NT2/D1 (cell line): ENCODE measurements around the gene ZBTB16.

ENCODE experiments used
- DNase-seq: peaks from one replicate; pipeline ENCODE4 v3.0.0-alpha.2; 2011; ENCODE audit warnings: low read depth, low spot score
- H3K27me3 ChIP-seq: 2 replicates; pipeline ENCODE4 v1.6.0; 2011; ENCODE audit warnings: mild to moderate bottlenecking; ENCODE audit not compliant: insufficient read length, insufficient read depth
- H3K36me3 ChIP-seq: 2 replicates; pipeline ENCODE4 v1.6.1; 2011; ENCODE audit warnings: mild to moderate bottlenecking, low read length, mixed read lengths; ENCODE audit not compliant: insufficient read depth, insufficient read length
- H3K4me1 ChIP-seq: 2 replicates; pipeline ENCODE4 v1.5.1; 2011; ENCODE audit not compliant: insufficient read depth, insufficient read length
- H3K4me3 ChIP-seq: 2 replicates; pipeline ENCODE4 v1.5.1; 2011; ENCODE audit warnings: low read depth; ENCODE audit not compliant: insufficient read length
- H3K9ac ChIP-seq: 2 replicates; pipeline ENCODE4 v1.6.0; 2011; ENCODE audit warnings: low read depth; ENCODE audit not compliant: insufficient read length
- H3K9me3 ChIP-seq: 2 replicates; pipeline ENCODE4 v1.5.1; 2011; ENCODE audit warnings: mild to moderate bottlenecking, low read length; ENCODE audit not compliant: insufficient read depth
- SUZ12 ChIP-seq: IDR thresholded peaks from 2 replicates; pipeline ENCODE4 v1.6.1; 2011; ENCODE audit not compliant: insufficient read length, insufficient read depth; ENCODE audit errors: extremely low read depth
- YY1 ChIP-seq: IDR thresholded peaks from 2 replicates; pipeline ENCODE4 v1.6.1; 2011; ENCODE audit not compliant: insufficient read length, insufficient read depth
- ZNF274 ChIP-seq: IDR thresholded peaks from 2 replicates; pipeline ENCODE4 v1.6.1; 2011; ENCODE audit warnings: mild to moderate bottlenecking, low read depth, low read length

ZBTB16 gene

DNA sequence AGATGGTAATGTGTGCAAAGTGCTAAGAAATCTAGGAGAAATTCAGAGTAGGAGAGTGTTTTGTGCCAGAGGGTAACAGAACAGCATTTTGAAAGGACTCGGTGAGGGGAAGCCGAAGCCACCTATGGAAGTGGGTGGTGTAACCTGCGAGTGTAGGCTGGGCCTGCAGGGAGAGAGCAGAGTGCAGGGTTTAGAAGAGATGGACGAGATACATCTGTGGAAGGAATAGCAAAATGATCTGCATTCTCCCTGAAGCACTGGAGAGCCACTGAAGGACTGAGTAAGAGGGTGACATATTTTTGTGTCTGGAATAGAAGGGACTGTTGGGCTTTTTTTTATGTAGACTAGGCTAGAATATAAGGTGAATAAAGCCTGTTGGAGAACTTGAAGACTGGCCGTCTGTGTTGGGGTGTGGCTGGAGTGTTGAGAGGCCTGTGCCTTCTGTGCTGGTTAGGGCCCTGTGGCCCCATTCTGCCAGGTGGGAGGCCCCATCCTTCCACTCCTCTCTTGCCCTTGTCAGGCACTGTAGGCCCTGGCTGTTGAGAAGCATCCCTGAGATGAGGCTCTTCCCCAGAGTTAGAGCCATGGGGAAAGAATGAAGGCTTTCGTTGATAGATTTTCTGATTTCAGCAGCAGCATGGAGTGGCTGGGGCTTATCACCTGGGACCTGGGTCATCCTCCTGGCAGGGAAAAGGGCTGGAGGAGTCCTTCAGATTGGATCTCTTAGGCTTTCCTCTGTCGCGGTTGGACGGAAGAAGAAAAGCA, 102.2 kb downstream of the ZBTB16 start:
- no peak for TF ChIP-seq SUZ12
- H3K27me3 ChIP-seq: no peaks in the 10 kb centered on the region

DNA sequence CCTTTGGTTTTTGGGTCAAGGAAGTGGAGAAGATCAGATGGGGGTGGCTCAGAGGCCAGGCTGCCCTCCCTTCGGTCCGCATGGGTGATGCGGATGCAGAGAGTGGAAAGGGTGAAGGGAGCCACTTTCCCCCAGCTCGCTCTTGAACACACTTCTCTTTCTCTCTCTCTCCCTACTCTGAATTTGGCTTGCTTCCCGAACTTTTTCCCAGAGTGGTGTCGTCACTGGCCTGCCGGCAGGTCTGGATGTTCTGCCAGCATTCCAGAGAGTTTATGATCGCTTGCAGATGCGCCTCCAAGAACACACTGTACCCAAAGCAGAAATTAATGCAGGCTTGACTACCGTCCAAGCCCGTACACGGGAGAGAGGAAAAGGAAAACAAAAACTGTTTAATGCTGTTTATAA, 103.2 kb downstream of the ZBTB16 start:
- Histone ChIP-seq H3K9ac (no peak overlapping the region), H3K4me3 (no peak overlapping the region), H3K27me3 (no peaks in the 10 kb centered on the region), H3K36me3 (no peaks in the 10 kb centered on the region), H3K4me1 (peaks cover 5% of the 10 kb centered on the region), H3K9me3 (no peaks in the 10 kb centered on the region)
- no peak for TF ChIP-seq SUZ12
- TF ChIP-seq YY1: no peak
- no peak for TF ChIP-seq ZNF274
- DNase-seq: no peak

More for the DNA sequence above, 102.2 kb downstream of the ZBTB16 start:
- Histone ChIP-seq H3K36me3 (no peaks in the 10 kb centered on the region), H3K9ac (no peak overlapping the region), H3K9me3 (no peaks in the 10 kb centered on the region), H3K4me3 (no peak overlapping the region), H3K4me1 (peaks cover 5% of the 10 kb centered on the region)
- DNase-seq: no peak

DNA sequence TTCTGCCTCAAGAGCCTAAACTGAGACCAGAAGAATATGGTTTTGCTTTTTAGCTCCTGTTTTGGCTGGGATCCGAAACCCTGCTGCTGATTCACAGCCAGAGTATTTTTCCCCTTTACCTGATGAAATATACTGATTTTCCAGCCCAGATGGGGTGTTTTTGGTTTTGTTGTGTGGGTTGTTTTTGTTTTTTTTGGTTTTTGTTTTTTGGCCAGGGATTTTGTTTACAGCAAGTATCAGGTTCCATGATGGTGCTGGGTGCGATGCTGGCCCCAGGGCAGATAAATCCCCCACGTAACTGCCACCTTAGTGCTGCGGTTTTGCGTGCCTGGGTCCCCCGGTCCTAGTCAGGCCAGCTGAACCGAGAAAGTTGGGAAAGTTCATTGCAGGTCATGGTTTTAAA, 103.7 kb downstream of the ZBTB16 start:
- Histone ChIP-seq H3K4me1 (peaks cover 7% of the 10 kb centered on the region), H3K27me3 (no peaks in the 10 kb centered on the region), H3K4me3 (no peak overlapping the region), H3K36me3 (no peaks in the 10 kb centered on the region), H3K9me3 (no peaks in the 10 kb centered on the region), H3K9ac (no peak overlapping the region)
- TF ChIP-seq YY1 (no peak), SUZ12 (no peak), ZNF274 (no peak)
- DNase-seq: no peak

DNA sequence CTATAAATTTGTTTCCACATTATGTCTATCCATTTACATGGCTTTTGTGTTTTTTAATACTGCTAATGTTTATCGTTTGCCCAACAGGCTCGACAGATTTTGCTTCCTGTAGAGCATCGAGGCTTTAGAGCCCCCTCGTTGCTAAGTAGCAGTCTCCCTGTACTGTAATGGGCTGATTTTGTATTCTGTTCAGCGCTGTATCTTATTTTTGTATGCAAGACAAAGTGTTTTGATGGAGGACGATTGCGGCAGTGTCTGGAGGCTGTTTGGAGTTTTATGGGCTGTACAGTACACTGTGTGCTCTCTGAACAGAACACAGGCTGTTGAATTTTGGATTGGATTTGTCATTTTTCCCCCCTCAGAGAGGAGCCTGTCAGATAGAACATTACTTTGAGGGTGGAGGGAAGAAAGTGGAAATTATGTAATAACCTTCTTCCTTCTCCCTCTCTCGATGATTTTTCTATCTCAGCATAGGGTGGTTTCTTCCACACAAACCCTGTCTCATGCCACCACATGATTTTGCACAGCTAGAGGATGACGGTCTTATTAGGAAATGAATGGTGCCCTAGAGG, 104.4 kb downstream of the ZBTB16 start:
- Histone ChIP-seq H3K36me3 (no peaks in the 10 kb centered on the region), H3K4me1 (peaks cover 10% of the 10 kb centered on the region), H3K9ac (no peak overlapping the region), H3K9me3 (no peaks in the 10 kb centered on the region), H3K4me3 (no peak overlapping the region), H3K27me3 (no peaks in the 10 kb centered on the region)
- TF ChIP-seq YY1 (no peak), ZNF274 (no peak), SUZ12 (no peak)
- no peak for DNase-seq

DNA sequence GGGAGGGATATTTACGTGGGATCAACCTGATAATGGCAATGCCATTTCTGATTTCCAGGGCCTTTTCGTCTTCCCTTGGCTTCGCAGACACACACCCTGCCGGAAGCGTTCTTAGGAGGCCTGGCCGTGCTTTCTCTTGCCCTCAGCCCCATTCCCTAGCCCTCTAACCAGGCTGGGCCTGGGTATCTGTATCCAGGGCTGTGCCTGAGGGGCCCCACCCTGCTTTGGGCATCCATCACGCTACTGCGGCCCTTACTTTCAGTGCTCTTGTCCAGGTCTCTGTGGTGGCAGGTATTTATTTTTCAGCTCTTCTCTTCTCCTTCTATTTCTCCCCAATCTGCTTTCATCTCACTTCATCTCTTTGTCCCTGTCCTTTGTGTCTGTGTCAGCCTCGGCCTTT, 105.0 kb downstream of the ZBTB16 start:
- TF ChIP-seq YY1 (no peak), ZNF274 (no peak), SUZ12 (no peak)
- Histone ChIP-seq H3K9ac (no peak overlapping the region), H3K9me3 (no peaks in the 10 kb centered on the region), H3K27me3 (no peaks in the 10 kb centered on the region), H3K4me1 (peaks cover 10% of the 10 kb centered on the region), H3K4me3 (no peak overlapping the region), H3K36me3 (no peaks in the 10 kb centered on the region)
- DNase-seq: no peak

DNA sequence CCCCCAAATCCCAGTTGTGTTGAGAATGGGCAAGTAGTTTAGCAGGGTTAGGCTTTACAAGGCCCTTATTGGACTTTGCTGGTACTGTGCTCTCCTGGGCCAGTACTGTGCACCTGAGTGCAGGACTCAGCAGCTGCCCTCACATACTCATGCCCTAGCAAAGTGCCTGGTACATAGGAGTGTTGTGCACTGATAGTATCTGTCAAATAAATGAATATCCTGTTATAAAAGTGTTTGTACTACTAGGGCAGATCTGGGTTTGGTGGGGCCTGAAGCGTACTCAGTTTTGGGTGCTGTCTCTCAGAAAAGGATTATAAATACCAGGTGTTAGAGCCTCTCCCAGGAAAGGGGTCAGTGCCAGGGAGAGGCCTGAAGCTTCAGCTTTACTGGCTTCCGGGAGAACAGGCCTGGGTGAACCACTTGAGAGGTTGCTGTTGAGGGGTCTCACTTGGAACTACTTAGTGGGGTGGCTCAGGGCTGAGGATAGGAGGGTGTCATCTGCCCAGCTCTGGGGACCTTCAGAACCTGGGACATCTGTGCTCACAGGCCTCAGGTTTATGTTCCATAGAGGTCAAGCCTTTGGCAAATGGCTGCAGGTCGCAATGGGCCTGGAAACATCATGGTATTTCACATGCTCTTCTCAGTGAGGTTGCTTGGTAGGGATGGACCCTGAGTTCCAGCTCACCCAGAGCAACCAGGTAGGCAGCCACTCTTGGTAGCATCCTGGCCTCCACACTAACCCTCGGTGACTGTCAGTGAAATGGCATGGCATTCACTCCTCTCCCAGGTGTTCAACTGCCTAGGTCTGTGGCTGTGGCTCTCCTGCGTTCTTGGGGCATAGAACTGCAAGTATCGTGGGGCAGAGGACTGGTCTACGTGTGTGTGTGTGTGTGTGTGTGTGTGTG, 106.1 kb downstream of the ZBTB16 start:
- peaks cover 10% of the 10 kb centered on the region for H3K4me1 ChIP-seq
- no peaks in the 10 kb centered on the region for H3K27me3 ChIP-seq
- no peaks in the 10 kb centered on the region for H3K36me3 ChIP-seq
- no peak overlapping the region for H3K4me3 ChIP-seq
- TF ChIP-seq ZNF274 (no peak), YY1 (no peak), SUZ12 (no peak)
- no peaks in the 10 kb centered on the region for H3K9me3 ChIP-seq
- no peak for DNase-seq
- no peak overlapping the region for H3K9ac ChIP-seq

DNA sequence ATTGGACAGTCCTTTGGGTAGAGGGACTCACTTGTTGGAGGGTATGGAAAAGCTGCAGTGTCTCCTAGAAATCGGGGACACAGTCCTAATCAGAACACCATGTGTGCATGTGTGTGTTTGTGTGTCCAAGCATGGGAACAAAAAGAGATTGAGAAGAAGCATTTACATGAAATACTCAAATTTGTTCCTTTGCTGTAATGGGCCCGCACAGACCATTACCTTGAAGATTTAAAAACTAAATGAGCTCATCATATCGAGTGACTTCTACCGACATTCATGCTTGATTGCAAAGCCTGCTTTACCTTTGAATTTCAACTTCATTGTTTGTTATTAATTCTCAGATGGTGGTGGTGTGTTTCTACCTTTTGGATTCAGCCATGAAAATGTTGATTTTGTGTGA, 106.9 kb downstream of the ZBTB16 start:
- H3K4me1 ChIP-seq: peaks cover 5% of the 10 kb centered on the region
- H3K9ac ChIP-seq: no peak overlapping the region
- DNase-seq: no peak
- no peaks in the 10 kb centered on the region for H3K9me3 ChIP-seq
- H3K36me3 ChIP-seq: no peaks in the 10 kb centered on the region
- TF ChIP-seq YY1 (no peak), SUZ12 (no peak), ZNF274 (no peak)
- no peak overlapping the region for H3K4me3 ChIP-seq
- H3K27me3 ChIP-seq: no peaks in the 10 kb centered on the region
